IMR-90 (cell line): ENCODE data around the gene XIRP1. TPM values are rescaled to one million over a fixed set of nuclear protein-coding genes. Genes with fewer than 3 reads are reported as not detected.

ENCODE experiments used
- ATAC-seq: fragments of 200-7000 bp; cut with Tn5 transposase; 2 replicates; pipeline ENCODE4 v1.9.1; 2020; ENCODE audit warnings: low read depth, mild to moderate bottlenecking, moderate library complexity
- BruUV-seq: library from RNA; stranded (reverse); fragments of 400-500 nt; replicated peaks from 2 replicates; lab custom pipeline; 2021; lab: Mats Ljungman, UMichigan
- CTCF ChIA-PET: fragments of 300-600 bp; formaldehyde crosslinking; extraction: SDS; loops from one replicate; lab custom pipeline; 2021; ENCODE audit warnings: antibody characterized with exemption; lab: Yijun Ruan, JAX
- POLR2A ChIA-PET: fragments of 300-600 bp; sonication (Branson Sonifier 250); formaldehyde crosslinking; loops from one replicate; lab custom pipeline; 2022; ENCODE audit warnings: antibody characterized with exemption; ENCODE audit not compliant: unreplicated experiment; lab: Charles Lee
- DNase-seq: peaks from one replicate; pipeline ENCODE4 v3.0.0; 2013
- H2AFZ ChIP-seq: replicated peaks from 2 replicates; pipeline ENCODE3; 2013; ENCODE audit warnings: low read length, mild to moderate bottlenecking; ENCODE audit not compliant: poor library complexity
- H2AK5ac ChIP-seq: 2 replicates; pipeline ENCODE4 v1.6.1; 2013; ENCODE audit warnings: low read depth, low read length, inconsistent platforms
- H2AK9ac ChIP-seq: replicated peaks from 2 replicates; pipeline ENCODE3; 2013; ENCODE audit warnings: mild to moderate bottlenecking, low read depth, low read length, moderate library complexity; ENCODE audit not compliant: poor library complexity
- H2BK120ac ChIP-seq: 2 replicates; pipeline ENCODE4 v1.6.1; 2013; ENCODE audit warnings: low read depth, low read length, inconsistent platforms
- H2BK15ac ChIP-seq: 3 replicates; pipeline ENCODE4 v1.6.1; 2013; ENCODE audit warnings: low read depth, low read length, inconsistent platforms
- H2BK20ac ChIP-seq: 2 replicates; pipeline ENCODE4 v1.6.1; 2013; ENCODE audit warnings: low read depth, mild to moderate bottlenecking, inconsistent platforms, low read length, moderate library complexity
- H2BK5ac ChIP-seq: 2 replicates; pipeline ENCODE4 v1.6.1; 2013; ENCODE audit warnings: mild to moderate bottlenecking, low read depth, low read length, inconsistent platforms; ENCODE audit not compliant: poor library complexity, severe bottlenecking
- H3K14ac ChIP-seq: replicated peaks from 2 replicates; pipeline ENCODE4 v1.6.1; 2013; ENCODE audit warnings: low read depth, low read length, inconsistent platforms
- H3K18ac ChIP-seq: 2 replicates; pipeline ENCODE4 v1.6.1; 2013; ENCODE audit warnings: low read depth, low read length, control low read depth
- H3K23ac ChIP-seq: 2 replicates; pipeline ENCODE4 v1.6.1; 2013; ENCODE audit warnings: low read depth, low read length, inconsistent platforms
- H3K27ac ChIP-seq: 2 replicates; pipeline ENCODE4 v1.5.1; 2013; ENCODE audit warnings: mild to moderate bottlenecking, control low read depth, low read length; ENCODE audit not compliant: insufficient read depth
- H3K27me3 ChIP-seq: 2 replicates; pipeline ENCODE4 v1.6.1; 2013; ENCODE audit warnings: low read length; ENCODE audit not compliant: control insufficient read depth, insufficient read depth
- H3K36me3 ChIP-seq: 2 replicates; pipeline ENCODE4 v1.6.1; 2013; ENCODE audit warnings: low read length, mixed read lengths; ENCODE audit not compliant: control insufficient read depth, insufficient read depth
- H3K4ac ChIP-seq: 2 replicates; pipeline ENCODE4 v1.6.1; 2013; ENCODE audit warnings: low read depth, low read length, inconsistent platforms
- H3K4me1 ChIP-seq: 2 replicates; pipeline ENCODE4 v1.6.1; 2013; ENCODE audit warnings: low read length, mixed read lengths; ENCODE audit not compliant: control insufficient read depth, insufficient read depth
- H3K4me2 ChIP-seq: 2 replicates; pipeline ENCODE4 v1.6.1; 2013; ENCODE audit warnings: low read depth, mild to moderate bottlenecking, control low read depth, low read length, moderate library complexity
- H3K4me3 ChIP-seq: 2 replicates; pipeline ENCODE4 v1.5.1; 2013; ENCODE audit warnings: low read depth, mild to moderate bottlenecking, control low read depth, low read length, moderate library complexity; ENCODE audit not compliant: insufficient read depth
- H3K56ac ChIP-seq: 2 replicates; pipeline ENCODE4 v1.6.1; 2013; ENCODE audit warnings: low read length, inconsistent platforms; ENCODE audit not compliant: insufficient read depth; ENCODE audit errors: extremely low read depth
- H3K79me1 ChIP-seq, 2 experiments: 2 replicates each; pipeline ENCODE4 v1.6.1; 2013; ENCODE audit warnings: low read length in 2 of 2, inconsistent platforms in 1 of 2, low read depth in 1 of 2
- H3K9ac ChIP-seq: 2 replicates; pipeline ENCODE4 v1.6.1; 2013; ENCODE audit warnings: low read depth, low read length, control low read depth
- H3K9me1 ChIP-seq: 2 replicates; pipeline ENCODE4 v1.6.1; 2013; ENCODE audit warnings: low read length, inconsistent platforms; ENCODE audit not compliant: insufficient read depth
- H3K9me3 ChIP-seq: 2 replicates; pipeline ENCODE4 v1.6.1; 2013; ENCODE audit warnings: low read length; ENCODE audit not compliant: control insufficient read depth, insufficient read depth
- H4K20me1 ChIP-seq: 2 replicates; pipeline ENCODE4 v1.6.1; 2013; ENCODE audit warnings: low read length, inconsistent platforms; ENCODE audit not compliant: insufficient read depth
- H4K5ac ChIP-seq: 2 replicates; pipeline ENCODE4 v1.6.1; 2013; ENCODE audit warnings: mild to moderate bottlenecking, low read depth, low read length, control low read depth
- H4K8ac ChIP-seq, 2 experiments: 2 replicates each; pipeline ENCODE4 v1.6.1; 2013; ENCODE audit warnings: low read depth in 2 of 2, low read length in 2 of 2, control low read depth in 1 of 2, inconsistent platforms in 1 of 2
- H4K91ac ChIP-seq: 2 replicates; pipeline ENCODE4 v1.6.1; 2013; ENCODE audit warnings: low read depth, low read length, inconsistent platforms; ENCODE audit not compliant: insufficient read depth
- CEBPB ChIP-seq: IDR thresholded peaks from 2 replicates; pipeline ENCODE4 v1.6.1; 2012; ENCODE audit warnings: low read depth, low read length, improper control_type of control experiment
- CHD1 ChIP-seq: IDR thresholded peaks from 2 replicates; pipeline ENCODE4 v1.6.1; 2012; ENCODE audit warnings: low read depth, low read length, improper control_type of control experiment
- ELK1 ChIP-seq: fragments of 150-350 bp; IDR thresholded peaks from 2 replicates; pipeline ENCODE4 v1.6.1; 2016; ENCODE audit warnings: low read depth, mild to moderate bottlenecking, low read length, moderate library complexity, borderline replicate concordance
- FOS ChIP-seq: fragments of 150-350 bp; IDR thresholded peaks from 2 replicates; pipeline ENCODE4 v1.6.1; 2016; ENCODE audit warnings: low read depth, low read length
- MAFK ChIP-seq: IDR thresholded peaks from 2 replicates; pipeline ENCODE4 v1.6.1; 2012; ENCODE audit warnings: low read depth, low read length, improper control_type of control experiment
- MAZ ChIP-seq: IDR thresholded peaks from 2 replicates; pipeline ENCODE4 v1.6.1; 2012; ENCODE audit warnings: low read depth, mild to moderate bottlenecking, low read length, improper control_type of control experiment, moderate library complexity, borderline replicate concordance
- MXI1 ChIP-seq: IDR thresholded peaks from 2 replicates; pipeline ENCODE4 v1.6.1; 2012; ENCODE audit warnings: low read depth, mild to moderate bottlenecking, low read length, moderate library complexity, borderline replicate concordance
- NFE2L2 ChIP-seq: fragments of 150-350 bp; IDR thresholded peaks from 2 replicates; pipeline ENCODE4 v1.6.1; 2016; ENCODE audit warnings: low read depth, mild to moderate bottlenecking, low read length
- POLR2A ChIP-seq: IDR thresholded peaks from 2 replicates; pipeline ENCODE4 v1.6.1; 2012; ENCODE audit warnings: mild to moderate bottlenecking, low read depth, low read length
- RAD21 ChIP-seq: IDR thresholded peaks from 2 replicates; pipeline ENCODE4 v1.6.1; 2012; ENCODE audit warnings: low read length, improper control_type of control experiment
- RCOR1 ChIP-seq: IDR thresholded peaks from 2 replicates; pipeline ENCODE4 v1.6.1; 2012; ENCODE audit warnings: mild to moderate bottlenecking, low read length, improper control_type of control experiment; ENCODE audit not compliant: insufficient replicate concordance
- RFX5 ChIP-seq: IDR thresholded peaks from 2 replicates; pipeline ENCODE4 v1.8.0; 2012; ENCODE audit warnings: low read depth, mild to moderate bottlenecking, low read length, moderate library complexity
- SMC3 ChIP-seq: fragments of 150-350 bp; IDR thresholded peaks from 2 replicates; pipeline ENCODE4 v1.6.1; 2016; ENCODE audit warnings: low read depth, mild to moderate bottlenecking, antibody characterized with exemption, low read length, moderate library complexity
- WGBS, 2 experiments: methylation state at CpG; one replicate each; pipeline versions ENCODE4 v1.1.5 to v1.1.7; 2013; ENCODE audit warnings: missing lambda C conversion rate in 2 of 2; ENCODE audit not compliant: insufficient read length in 1 of 2; ENCODE audit errors: extremely low coverage in 2 of 2; 5-methylcytosine and 5-hydroxymethylcytosine counted together
- dilution Hi-C: fragments of 300-500 bp; cut with HindIII; formaldehyde crosslinking; loops from one replicate; pipeline ENCODE4 v1.14.3; 2018; ENCODE audit warnings: low sequenced_read_pairs; ENCODE audit not compliant: unreplicated experiment
- in situ Hi-C: fragments of 300-500 bp; cut with MboI; formaldehyde crosslinking; loops from 3 replicates; pipeline ENCODE4 v1.14.3; 2019; ENCODE audit warnings: low sequenced_read_pairs, inconsistent platforms, mixed read lengths
- intact Hi-C: fragments of 100-400 bp; cut with micrococcal nuclease; formaldehyde crosslinking; loops from 2 replicates; pipeline ENCODE4 v1.10.0; 2022
- polyA plus RNA-seq, 3 experiments: library from polyadenylated mRNA; depleted of rRNA; stranded (reverse); fragments of >200 nt; gene quantifications; 2 replicates each; pipeline ENCODE4 v1.2.3, GENCODE V29; 2012; ENCODE audit warnings: low replicate concordance in 1 of 3
- total RNA-seq: library from RNA; depleted of rRNA; stranded (reverse); fragments of >200 nt; gene quantifications from 2 replicates; pipeline ENCODE4 v1.2.3, GENCODE V29; 2012
- TF ChIP-seq, protein P1 (sequence below): fragments of 150-350 bp; IDR thresholded peaks from 2 replicates; pipeline ENCODE4 v1.6.1; 2017; ENCODE audit warnings: mild to moderate bottlenecking, antibody characterized with exemption, low read length, low read depth

Gene XIRP1
- total and polyA plus RNA-seq, 2 of the 4 experiments (the other 2 are of a cell fraction) = under 0.01 to 0.07 TPM

DNA sequence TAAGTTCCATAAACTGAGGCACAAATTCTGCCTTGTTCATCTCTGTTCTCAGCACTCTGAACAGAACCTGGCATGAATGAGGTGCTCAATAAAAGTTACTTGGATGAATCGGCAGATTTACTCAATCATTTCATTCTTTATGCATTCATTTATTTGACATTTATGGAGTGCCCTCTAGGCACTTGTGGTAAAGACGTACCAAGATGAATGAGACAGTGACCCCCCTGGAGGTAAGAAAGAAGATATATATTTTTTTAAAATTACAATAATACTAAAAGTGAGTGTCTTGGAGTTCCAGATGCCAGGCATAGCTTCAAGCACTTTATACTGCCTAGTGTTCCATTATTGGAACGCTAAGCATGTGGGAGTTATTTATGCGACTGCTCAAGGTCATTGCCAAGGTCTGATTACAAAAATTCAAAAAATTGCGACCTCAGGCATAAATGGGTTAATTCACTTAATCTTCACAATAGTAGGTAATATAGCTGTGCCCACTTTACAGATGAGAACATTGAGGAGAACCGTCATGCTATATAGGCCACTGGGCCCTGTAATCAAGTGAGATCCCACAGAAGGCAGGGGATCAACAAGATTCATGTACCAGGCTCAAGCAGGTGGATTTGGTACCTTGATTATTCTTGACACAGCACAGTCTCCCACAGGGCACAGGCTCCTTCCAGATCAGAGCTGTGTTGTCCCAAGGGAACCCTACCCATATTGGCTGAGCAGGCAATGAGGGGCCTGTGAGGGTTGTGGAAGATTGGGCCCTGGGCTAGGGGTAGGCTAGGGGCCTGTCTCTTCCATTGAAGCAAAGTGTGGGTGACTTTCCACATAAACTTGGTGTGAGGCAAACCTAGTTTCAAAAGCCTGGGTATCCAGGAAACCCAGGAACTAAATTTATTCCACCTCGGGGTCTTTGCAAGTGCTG lies 10.7 kb downstream of the XIRP1 start:
- Histone ChIP-seq H3K4me2 (no peak overlapping the region), H2AFZ (no peak overlapping the region), H4K91ac (no peak overlapping the region), H3K9me3 (no peaks in the 10 kb centered on the region), H4K5ac (no peak overlapping the region), H3K18ac (no peak overlapping the region), H3K4ac (no peak overlapping the region), H3K4me1 (peaks cover 11% of the 10 kb centered on the region), H2BK20ac (no peak overlapping the region), H3K9me1 (peaks cover 12% of the 10 kb centered on the region), H3K79me1 (peaks cover 0 to 15% of the 10 kb centered on the region in 2 experiments; a peak in 1 of 4 replicates), H3K27ac (no peak overlapping the region), H3K4me3 (no peak overlapping the region), H2BK120ac (no peak overlapping the region), H3K56ac (no peak overlapping the region), H3K9ac (no peak overlapping the region), H4K20me1 (no peaks in the 10 kb centered on the region), H3K27me3 (no peaks in the 10 kb centered on the region), H2BK15ac (no peak overlapping the region), H3K23ac (no peak overlapping the region), H3K36me3 (no peaks in the 10 kb centered on the region), H3K14ac (no peak overlapping the region), H2BK5ac (no peak overlapping the region), H4K8ac (no peak overlapping the region), H2AK9ac (no peak overlapping the region), H2AK5ac (no peak overlapping the region)
- DNase-seq (no peak), ATAC-seq (no peak)
- POLR2A ChIA-PET = no interaction called here
- no TSS peak for BruUV-seq
- no CpG with 5 or more reads among the region's 7 CpGs for WGBS, 2 experiments
- in situ Hi-C loops = no loop called here
- CTCF ChIA-PET = no interaction called here
- dilution Hi-C loops = no loop called here
- intact Hi-C loops = loop anchor here (2.0 kb wide), 1 partner anchor 75 kb away; the partner anchor contains the start of genes GORASP1 and TTC21A
- TF ChIP-seq, protein P1, sequence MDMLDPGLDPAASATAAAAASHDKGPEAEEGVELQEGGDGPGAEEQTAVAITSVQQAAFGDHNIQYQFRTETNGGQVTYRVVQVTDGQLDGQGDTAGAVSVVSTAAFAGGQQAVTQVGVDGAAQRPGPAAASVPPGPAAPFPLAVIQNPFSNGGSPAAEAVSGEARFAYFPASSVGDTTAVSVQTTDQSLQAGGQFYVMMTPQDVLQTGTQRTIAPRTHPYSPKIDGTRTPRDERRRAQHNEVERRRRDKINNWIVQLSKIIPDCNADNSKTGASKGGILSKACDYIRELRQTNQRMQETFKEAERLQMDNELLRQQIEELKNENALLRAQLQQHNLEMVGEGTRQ = no peak
- TF ChIP-seq NFE2L2 (no peak), FOS (no peak), RAD21 (no peak), ELK1 (no peak), MAFK (no peak), CHD1 (no peak), MAZ (no peak), RCOR1 (no peak), MXI1 (no peak), POLR2A (no peak), CEBPB (no peak), RFX5 (no peak), SMC3 (no peak)
